ENCODE results near the gene ERC2. TPM values are rescaled to one million over a fixed set of nuclear protein-coding genes. Genes with fewer than 3 reads are reported as not detected.

Gene ERC2
- total RNA-seq, 1 donor from 2014 or later = under 0.01 TPM

DNA sequence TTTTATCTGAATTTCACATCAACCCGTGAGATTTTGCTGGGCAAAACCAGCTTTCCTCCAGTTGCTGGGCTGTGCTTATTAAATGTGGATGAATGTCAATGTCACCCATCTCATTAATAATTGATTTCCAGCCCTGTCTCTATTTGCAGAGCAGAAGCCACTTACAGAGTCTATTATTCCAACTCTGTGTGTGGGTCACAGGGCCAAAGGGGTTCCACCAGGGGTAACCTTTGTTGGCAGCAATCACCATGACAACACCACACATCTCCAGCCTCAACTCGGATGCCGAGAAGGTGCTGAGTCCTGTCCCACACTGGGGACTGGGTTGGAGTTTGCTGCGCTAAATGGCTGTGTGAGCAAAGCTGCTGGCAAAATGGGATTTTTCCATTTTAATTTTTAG is 930.1 kb downstream of the ERC2 start:
- Histone ChIP-seq H3K4me3 (ENCODE audit: low read depth, low read length) (no peak overlapping the region), H3K36me3 (ENCODE audit: control insufficient read depth, insufficient read depth, low read length) (no peaks in the 10 kb centered on the region), H3K27me3 (ENCODE audit: control insufficient read depth, insufficient read depth, low read length) (peaks cover 2% of the 10 kb centered on the region)
- DNase-seq (ENCODE audit: low read depth) (no peak), FAIRE-seq (no peak)
- TF ChIP-seq, protein P1, sequence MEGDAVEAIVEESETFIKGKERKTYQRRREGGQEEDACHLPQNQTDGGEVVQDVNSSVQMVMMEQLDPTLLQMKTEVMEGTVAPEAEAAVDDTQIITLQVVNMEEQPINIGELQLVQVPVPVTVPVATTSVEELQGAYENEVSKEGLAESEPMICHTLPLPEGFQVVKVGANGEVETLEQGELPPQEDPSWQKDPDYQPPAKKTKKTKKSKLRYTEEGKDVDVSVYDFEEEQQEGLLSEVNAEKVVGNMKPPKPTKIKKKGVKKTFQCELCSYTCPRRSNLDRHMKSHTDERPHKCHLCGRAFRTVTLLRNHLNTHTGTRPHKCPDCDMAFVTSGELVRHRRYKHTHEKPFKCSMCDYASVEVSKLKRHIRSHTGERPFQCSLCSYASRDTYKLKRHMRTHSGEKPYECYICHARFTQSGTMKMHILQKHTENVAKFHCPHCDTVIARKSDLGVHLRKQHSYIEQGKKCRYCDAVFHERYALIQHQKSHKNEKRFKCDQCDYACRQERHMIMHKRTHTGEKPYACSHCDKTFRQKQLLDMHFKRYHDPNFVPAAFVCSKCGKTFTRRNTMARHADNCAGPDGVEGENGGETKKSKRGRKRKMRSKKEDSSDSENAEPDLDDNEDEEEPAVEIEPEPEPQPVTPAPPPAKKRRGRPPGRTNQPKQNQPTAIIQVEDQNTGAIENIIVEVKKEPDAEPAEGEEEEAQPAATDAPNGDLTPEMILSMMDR (IDR thresholded peaks at IDR 0.05; ENCODE audit: insufficient read depth, low read length, severe bottlenecking) = no peak

DNA sequence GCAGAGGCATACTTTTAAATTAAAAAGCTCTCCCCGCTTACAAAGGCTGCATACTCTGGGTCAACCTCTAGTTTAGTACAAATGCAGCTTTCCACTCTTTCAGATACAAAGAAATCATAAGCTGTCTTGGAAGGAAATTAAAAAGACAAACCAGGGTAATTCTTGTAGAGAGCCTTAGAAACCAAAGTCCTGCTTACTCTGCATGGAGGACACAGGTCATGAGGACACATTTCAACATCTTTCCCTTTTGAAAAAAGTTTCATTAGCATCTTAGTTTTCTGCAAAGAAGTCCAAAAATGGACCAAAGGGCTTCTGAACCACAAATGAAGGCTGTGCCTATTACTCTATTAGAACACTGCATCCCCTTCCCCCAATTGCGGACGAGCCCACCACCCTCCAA is 930.7 kb downstream of the ERC2 start:
- no peak overlapping the region for H3K4me3 ChIP-seq (ENCODE audit: low read depth, low read length)
- H3K36me3 ChIP-seq (ENCODE audit: control insufficient read depth, insufficient read depth, low read length) = no peaks in the 10 kb centered on the region
- no peak for DNase-seq (ENCODE audit: low read depth)
- TF ChIP-seq, protein P1 (IDR thresholded peaks at IDR 0.05; ENCODE audit: insufficient read depth, low read length, severe bottlenecking) = no peak
- peaks cover 2% of the 10 kb centered on the region for H3K27me3 ChIP-seq (ENCODE audit: control insufficient read depth, insufficient read depth, low read length)
- FAIRE-seq = no peak

DNA sequence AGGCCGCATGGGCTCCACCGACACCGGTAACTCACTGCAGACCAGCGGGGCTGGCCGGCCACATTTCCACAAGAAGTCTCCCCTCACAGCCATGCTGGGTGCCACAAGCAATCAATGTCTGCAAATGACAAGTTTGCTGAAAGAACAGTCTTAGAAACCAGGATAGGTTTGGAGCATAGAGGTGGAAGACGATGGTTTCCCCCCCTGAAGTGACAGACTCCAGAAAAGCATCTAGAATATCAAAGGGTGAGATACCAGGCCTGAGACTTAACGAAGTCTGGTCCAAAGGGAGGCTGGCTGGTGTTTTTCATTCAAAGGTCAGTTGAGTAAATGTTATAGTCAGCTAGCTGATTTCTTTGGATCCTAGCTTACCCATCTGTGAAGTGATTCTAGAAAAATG is 931.1 kb downstream of the ERC2 start:
- TF ChIP-seq, protein P1 (IDR thresholded peaks at IDR 0.05; ENCODE audit: insufficient read depth, low read length, severe bottlenecking) = no peak
- FAIRE-seq (no peak), DNase-seq (ENCODE audit: low read depth) (no peak)
- Histone ChIP-seq H3K27me3 (ENCODE audit: control insufficient read depth, insufficient read depth, low read length) (peaks cover 2% of the 10 kb centered on the region), H3K4me3 (ENCODE audit: low read depth, low read length) (no peak overlapping the region), H3K36me3 (ENCODE audit: control insufficient read depth, insufficient read depth, low read length) (no peaks in the 10 kb centered on the region)

DNA sequence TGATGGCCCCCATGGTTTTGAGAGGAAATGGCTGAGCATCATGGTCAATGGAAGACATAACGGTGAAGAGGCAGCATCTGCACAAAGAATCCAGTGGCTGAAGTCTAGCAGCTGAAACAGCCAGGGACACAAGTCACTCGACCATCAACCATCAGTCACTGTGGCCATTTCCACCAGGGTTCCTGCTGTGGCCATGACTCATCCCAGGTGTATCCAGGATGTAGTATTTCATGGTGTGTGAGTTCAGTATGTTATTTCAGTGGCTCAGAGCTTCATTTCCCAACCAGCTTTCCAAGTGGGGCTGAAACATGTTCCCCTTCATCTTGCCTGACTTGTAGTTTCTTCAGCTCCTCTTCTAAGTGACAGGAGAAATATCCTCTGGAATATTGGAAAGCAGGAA is 933.4 kb downstream of the ERC2 start:
- peak; percentile 77 for FAIRE-seq
- H3K4me3 ChIP-seq (ENCODE audit: low read depth, low read length) = no peak overlapping the region
- no peaks in the 10 kb centered on the region for H3K36me3 ChIP-seq (ENCODE audit: control insufficient read depth, insufficient read depth, low read length)
- no peaks in the 10 kb centered on the region for H3K27me3 ChIP-seq (ENCODE audit: control insufficient read depth, insufficient read depth, low read length)
- peak; percentile 44 for DNase-seq (ENCODE audit: low read depth)
- TF ChIP-seq, protein P1 (IDR thresholded peaks at IDR 0.05; ENCODE audit: insufficient read depth, low read length, severe bottlenecking) = no peak

DNA sequence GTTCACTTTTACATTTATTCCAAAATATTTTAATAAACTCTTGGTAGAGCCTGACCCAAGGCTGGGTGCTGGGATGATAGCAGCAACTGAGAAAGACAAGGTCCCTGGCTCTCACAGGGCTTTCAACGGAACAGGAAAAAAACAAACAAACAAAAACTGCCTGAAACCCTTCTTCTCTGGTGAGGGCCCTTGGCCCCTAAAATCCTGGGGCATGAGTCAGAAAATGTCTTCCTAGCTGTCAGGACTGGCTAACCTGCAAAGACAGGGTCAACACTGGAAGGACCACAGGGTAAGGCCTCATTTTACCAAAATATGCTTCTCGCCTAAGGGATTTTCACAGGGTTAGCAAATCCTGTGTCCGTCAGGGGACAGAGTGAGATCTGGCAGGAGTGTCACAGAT is 935.5 kb downstream of the ERC2 start:
- FAIRE-seq = no peak
- Histone ChIP-seq H3K4me3 (ENCODE audit: low read depth, low read length) (no peak overlapping the region), H3K27me3 (ENCODE audit: control insufficient read depth, insufficient read depth, low read length) (no peaks in the 10 kb centered on the region), H3K36me3 (ENCODE audit: control insufficient read depth, insufficient read depth, low read length) (no peaks in the 10 kb centered on the region)
- TF ChIP-seq, protein P1 (IDR thresholded peaks at IDR 0.05; ENCODE audit: insufficient read depth, low read length, severe bottlenecking) = no peak
- DNase-seq (ENCODE audit: low read depth) = no peak

DNA sequence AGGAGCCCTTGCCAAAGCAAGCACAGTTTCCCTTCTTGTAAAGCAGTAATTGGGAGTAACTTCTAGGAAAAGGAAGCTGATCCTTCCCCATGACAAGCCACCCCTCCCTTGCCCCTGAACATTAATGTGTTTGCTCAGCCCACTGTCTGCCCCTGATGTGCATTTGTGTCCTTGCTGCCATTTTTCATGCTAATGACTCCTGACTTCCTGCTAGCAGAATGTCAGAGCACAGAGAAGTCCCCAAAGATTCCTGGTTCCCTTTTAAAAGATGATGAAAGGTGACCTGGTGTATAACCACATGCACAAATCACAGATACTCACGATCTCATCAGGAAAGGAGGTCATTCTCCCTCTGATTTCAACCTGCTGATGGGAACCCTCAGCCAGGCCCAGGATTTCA is 936.9 kb downstream of the ERC2 start:
- Histone ChIP-seq H3K4me3 (ENCODE audit: low read depth, low read length) (no peak overlapping the region), H3K27me3 (ENCODE audit: control insufficient read depth, insufficient read depth, low read length) (peaks cover 1% of the 10 kb centered on the region), H3K36me3 (ENCODE audit: control insufficient read depth, insufficient read depth, low read length) (no peaks in the 10 kb centered on the region)
- TF ChIP-seq, protein P1 (IDR thresholded peaks at IDR 0.05; ENCODE audit: insufficient read depth, low read length, severe bottlenecking) = no peak
- FAIRE-seq (peak; percentile 73), DNase-seq (ENCODE audit: low read depth) (no peak)
